Activated CD4-positive, CD25-positive, alpha-beta regulatory T cell treated with anti-CD3 and anti-CD28 coated beads, Interleukin-2, amount 50 U/mL, for 72 hours (primary cell): ENCODE results near the gene POLQ.
"Not testable (repeated sequence)": the region's sequence is repeated elsewhere in the genome, so short reads cannot be mapped to it uniquely, and the experiment has no call there.

Source experiments
- DNase-seq: peaks from one replicate; pipeline ENCODE4 v3.0.0; 2021

Gene POLQ

DNA sequence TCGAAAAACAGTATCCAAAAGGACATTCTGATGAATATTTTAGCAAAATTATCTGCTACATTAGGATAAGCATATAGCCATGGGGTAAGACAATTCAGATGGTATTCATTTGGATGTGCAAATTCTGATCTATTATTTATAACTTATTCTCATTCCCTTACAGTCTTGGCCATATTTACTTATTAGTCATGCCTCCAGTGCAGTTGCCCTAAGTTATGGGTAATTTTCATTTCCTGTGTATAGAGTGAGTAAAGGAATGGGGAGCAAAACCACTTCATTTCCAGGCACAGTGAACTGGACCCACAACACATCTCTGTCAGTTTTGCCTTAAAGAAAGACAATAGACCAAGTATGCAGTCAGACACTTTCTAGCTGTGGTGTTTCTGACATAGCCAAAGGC, 134.3 kb downstream of the POLQ start:
- DNase-seq, result no peak

- DNase-seq, result no peak
Observed at GRCh38 chr3:121405631-121406030, 140.2 kb downstream of the POLQ start.

DNA sequence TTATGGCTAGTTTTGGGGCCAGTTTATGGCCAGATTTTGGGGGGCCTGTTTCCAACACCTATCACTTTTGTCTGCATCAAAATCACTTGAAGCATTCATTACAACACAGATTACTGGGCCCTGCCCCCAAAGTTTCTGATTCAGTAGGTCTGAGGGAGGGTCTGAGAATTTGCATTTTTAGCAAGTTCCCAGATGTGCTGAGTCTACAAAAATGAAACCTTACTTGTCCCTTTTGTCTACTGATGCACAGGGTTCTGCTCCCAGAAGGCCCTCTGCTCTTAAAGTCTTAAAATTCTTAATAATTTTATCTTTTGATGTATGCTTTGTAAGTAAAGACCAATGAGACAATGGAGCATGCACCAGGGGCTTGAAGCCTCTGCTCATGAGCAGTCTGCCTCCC, 146.0 kb downstream of the POLQ start:
- no peak for DNase-seq

DNA sequence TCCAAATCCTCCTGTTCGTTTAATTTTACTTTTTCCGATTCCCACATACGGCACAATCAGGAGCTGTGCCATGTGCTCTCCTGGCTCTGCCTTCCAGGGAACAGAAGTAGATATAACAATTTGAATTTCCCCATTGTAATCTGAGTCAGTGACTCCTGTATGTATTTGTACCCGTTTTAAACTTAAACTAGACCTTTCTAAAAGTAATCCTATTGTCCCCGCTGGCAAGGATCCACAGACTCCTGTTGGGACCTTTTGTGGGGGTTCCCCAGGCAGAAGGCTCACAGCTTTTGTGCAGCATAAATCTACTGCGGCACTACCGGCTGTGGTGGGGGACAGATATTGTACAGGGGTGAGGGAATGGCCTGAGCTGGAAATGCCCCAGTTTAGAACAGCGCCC, 147.7 kb downstream of the POLQ start:
- DNase-seq, result not testable (repeated sequence)

- DNase-seq, result not testable (repeated sequence)
Observed at GRCh38 chr3:121395967-121396366, 149.8 kb downstream of the POLQ start.

DNA sequence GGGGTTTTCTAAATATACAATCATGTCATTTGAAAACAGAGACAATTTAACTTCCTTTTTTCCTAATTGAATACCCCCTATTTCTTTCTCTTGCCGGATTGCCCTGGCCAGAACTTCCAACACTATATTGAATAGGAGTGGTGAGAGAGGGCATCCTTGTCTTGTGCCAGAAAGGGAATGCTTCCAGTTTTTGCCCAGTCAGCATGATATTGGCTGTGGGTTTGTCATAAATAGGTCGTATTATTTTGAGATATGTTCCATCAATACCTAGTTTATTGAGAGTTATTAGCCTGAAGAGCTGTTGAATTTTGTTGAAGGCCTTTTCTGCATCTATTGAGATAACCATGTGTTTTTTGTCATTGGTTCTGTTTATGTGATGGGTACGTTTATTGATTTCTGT, 157.5 kb downstream of the POLQ start:
- DNase-seq, result not testable (repeated sequence)
